A673 (cell line): ENCODE data around the gene ZNF408.
"Not testable (repeated sequence)": the region's sequence is repeated elsewhere in the genome, so short reads cannot be mapped to it uniquely, and the experiment has no call there.

Experiments
- EZH2 ChIP-seq: fragments of 200-600 bp; sonication (generic); IDR thresholded peaks from 2 replicates; pipeline ENCODE4 v1.6.1; 2017; ENCODE audit warnings: borderline replicate concordance, low read depth, mild to moderate bottlenecking, mixed read lengths, antibody characterized with exemption, low read length; ENCODE audit not compliant: poor library complexity, severe bottlenecking
- TF ChIP-seq, protein P1 (sequence below): fragments of 300-800, 200-600 bp; sonication (generic); conservative IDR thresholded peaks from 2 replicates; pipeline ENCODE4 v1.5.1; 2017; ENCODE audit warnings: low read depth, mild to moderate bottlenecking, antibody characterized with exemption, low read length, moderate library complexity, mixed read lengths

DNA sequence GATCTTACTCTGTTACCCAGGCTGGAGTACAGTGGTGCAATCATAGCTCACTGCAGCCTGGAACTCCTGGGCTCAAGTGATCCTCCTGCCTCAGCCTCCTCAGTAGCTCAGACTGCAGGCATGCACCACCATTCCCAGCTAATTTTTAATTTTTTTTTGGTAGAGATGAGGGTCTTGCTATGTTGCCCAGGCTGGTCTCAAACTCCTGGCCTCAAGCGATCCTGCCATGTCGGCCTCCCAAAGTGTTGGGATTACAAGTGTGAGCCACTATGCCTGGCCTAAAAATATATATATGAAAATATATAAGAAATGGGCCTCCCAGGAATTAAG lies 17.0 kb downstream of the ZNF408 start:
- TF ChIP-seq, protein P1, sequence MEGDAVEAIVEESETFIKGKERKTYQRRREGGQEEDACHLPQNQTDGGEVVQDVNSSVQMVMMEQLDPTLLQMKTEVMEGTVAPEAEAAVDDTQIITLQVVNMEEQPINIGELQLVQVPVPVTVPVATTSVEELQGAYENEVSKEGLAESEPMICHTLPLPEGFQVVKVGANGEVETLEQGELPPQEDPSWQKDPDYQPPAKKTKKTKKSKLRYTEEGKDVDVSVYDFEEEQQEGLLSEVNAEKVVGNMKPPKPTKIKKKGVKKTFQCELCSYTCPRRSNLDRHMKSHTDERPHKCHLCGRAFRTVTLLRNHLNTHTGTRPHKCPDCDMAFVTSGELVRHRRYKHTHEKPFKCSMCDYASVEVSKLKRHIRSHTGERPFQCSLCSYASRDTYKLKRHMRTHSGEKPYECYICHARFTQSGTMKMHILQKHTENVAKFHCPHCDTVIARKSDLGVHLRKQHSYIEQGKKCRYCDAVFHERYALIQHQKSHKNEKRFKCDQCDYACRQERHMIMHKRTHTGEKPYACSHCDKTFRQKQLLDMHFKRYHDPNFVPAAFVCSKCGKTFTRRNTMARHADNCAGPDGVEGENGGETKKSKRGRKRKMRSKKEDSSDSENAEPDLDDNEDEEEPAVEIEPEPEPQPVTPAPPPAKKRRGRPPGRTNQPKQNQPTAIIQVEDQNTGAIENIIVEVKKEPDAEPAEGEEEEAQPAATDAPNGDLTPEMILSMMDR, result not testable (repeated sequence)
- TF ChIP-seq EZH2, result not testable (repeated sequence)
